ENCODE results near the gene FGF4. TPM values are rescaled to one million over a fixed set of nuclear protein-coding genes. Genes with fewer than 3 reads are reported as not detected.

The FGF4 gene
- total and polyA plus RNA-seq, 2 donors from 2014 or later: not detected

DNA sequence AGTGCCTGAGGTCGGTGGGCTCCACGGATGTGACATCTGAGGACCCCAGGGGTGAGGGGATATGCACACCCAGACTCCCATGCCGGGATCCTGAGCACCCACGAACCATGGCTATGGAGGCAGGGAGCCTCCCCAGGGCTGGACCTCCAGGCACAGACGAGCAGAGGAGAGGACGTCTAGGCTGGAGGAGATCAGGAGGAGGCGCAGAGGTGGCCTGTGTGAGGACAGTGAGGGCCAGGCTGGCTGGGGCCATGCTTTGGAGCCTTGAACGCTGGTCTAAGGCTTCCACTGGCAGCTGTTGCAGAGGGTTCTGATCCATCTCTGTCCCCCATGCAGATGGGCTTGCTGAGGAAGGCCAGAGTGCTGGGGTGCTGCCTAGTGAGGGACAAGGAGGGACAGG lies 29.0 kb downstream of the FGF4 start:
- TF ChIP-seq, protein P1, sequence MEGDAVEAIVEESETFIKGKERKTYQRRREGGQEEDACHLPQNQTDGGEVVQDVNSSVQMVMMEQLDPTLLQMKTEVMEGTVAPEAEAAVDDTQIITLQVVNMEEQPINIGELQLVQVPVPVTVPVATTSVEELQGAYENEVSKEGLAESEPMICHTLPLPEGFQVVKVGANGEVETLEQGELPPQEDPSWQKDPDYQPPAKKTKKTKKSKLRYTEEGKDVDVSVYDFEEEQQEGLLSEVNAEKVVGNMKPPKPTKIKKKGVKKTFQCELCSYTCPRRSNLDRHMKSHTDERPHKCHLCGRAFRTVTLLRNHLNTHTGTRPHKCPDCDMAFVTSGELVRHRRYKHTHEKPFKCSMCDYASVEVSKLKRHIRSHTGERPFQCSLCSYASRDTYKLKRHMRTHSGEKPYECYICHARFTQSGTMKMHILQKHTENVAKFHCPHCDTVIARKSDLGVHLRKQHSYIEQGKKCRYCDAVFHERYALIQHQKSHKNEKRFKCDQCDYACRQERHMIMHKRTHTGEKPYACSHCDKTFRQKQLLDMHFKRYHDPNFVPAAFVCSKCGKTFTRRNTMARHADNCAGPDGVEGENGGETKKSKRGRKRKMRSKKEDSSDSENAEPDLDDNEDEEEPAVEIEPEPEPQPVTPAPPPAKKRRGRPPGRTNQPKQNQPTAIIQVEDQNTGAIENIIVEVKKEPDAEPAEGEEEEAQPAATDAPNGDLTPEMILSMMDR (IDR thresholded peaks at IDR 0.05; ENCODE audit: borderline replicate concordance, extremely low read depth, insufficient read depth): no peak
- H3K9ac ChIP-seq (ENCODE audit: low read length in 3 of 3): no peak overlapping the region
- H3K27ac ChIP-seq (ENCODE audit: low read depth in 2 of 2, low read length in 2 of 2): no peak overlapping the region
- no peak overlapping the region for H3K4me3 ChIP-seq (ENCODE audit: low read length in 3 of 3)
- FAIRE-seq (no peak), DNase-seq (no peak)
- no peaks in the 10 kb centered on the region for H3K4me1 ChIP-seq (ENCODE audit: control insufficient read depth in 2 of 3, insufficient read depth in 2 of 3, low read depth in 1 of 3, low read length in 3 of 3)
- no peaks in the 10 kb centered on the region for H3K9me3 ChIP-seq (ENCODE audit: control insufficient read depth in 2 of 3, insufficient read depth in 1 of 3, low read length in 3 of 3)
- no peaks in the 10 kb centered on the region for H3K36me3 ChIP-seq (ENCODE audit: control insufficient read depth in 2 of 3, insufficient read depth in 3 of 3, low read length in 3 of 3)
- intact Hi-C loops (cut with DNase I): no loop called here
- H3K27me3 ChIP-seq (ENCODE audit: control insufficient read depth, insufficient read depth, low read length): no peaks in the 10 kb centered on the region

DNA sequence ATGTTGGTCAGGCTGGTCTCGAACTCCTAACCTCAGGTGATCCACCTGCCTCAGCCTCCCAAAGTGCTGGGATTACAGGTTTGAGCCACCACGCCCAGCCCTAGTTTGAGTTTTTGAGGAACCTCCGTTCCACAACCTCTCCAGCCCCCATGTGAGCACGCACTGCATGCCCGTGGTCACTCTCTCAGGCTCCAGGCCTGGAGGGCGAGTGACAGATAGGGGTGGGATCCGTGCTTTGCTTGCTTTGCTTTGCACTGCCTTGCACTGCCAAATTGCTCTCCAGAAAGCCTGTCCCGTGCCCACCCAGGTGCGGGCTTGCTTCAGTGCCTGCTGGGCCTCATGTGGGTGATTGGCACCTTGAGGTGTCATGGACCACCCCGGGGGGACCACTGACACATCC lies 29.9 kb downstream of the FGF4 start:
- FAIRE-seq (no peak), DNase-seq (no peak)
- TF ChIP-seq, protein P1 (IDR thresholded peaks at IDR 0.05; ENCODE audit: borderline replicate concordance, extremely low read depth, insufficient read depth): no peak
- intact Hi-C loops (cut with DNase I): no loop called here
- H3K27me3 ChIP-seq (ENCODE audit: control insufficient read depth, insufficient read depth, low read length): no peaks in the 10 kb centered on the region
- no peaks in the 10 kb centered on the region for H3K4me1 ChIP-seq (ENCODE audit: control insufficient read depth in 2 of 3, insufficient read depth in 2 of 3, low read depth in 1 of 3, low read length in 3 of 3)
- no peaks in the 10 kb centered on the region for H3K36me3 ChIP-seq (ENCODE audit: control insufficient read depth in 2 of 3, insufficient read depth in 3 of 3, low read length in 3 of 3)
- no peak overlapping the region for H3K9ac ChIP-seq (ENCODE audit: low read length in 3 of 3)
- H3K9me3 ChIP-seq (ENCODE audit: control insufficient read depth in 2 of 3, insufficient read depth in 1 of 3, low read length in 3 of 3): no peaks in the 10 kb centered on the region
- no peak overlapping the region for H3K4me3 ChIP-seq (ENCODE audit: low read length in 3 of 3)
- H3K27ac ChIP-seq (ENCODE audit: low read depth in 2 of 2, low read length in 2 of 2): no peak overlapping the region

DNA sequence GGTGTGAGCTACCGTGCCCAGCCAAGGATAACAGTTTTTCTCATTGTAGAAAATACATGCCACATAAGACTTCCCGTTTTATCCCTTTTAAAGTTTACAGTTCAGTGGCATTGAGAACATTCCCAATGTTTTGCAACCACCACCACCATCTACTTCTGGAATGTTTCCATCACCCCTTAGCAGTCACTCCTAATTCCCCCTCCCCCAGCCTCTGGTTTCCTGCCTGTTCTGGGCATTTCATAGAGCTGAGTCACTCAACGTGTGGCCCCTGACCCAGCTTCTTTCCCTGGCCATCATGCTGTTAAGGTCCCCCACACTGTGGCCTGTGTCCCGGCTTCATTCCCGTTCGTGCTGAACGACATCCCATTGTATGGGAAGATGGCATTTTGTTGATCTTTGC lies 30.7 kb downstream of the FGF4 start:
- TF ChIP-seq, protein P1 (IDR thresholded peaks at IDR 0.05; ENCODE audit: borderline replicate concordance, extremely low read depth, insufficient read depth): no peak
- Histone ChIP-seq H3K36me3 (ENCODE audit: control insufficient read depth in 2 of 3, insufficient read depth in 3 of 3, low read length in 3 of 3) (no peaks in the 10 kb centered on the region), H3K4me3 (ENCODE audit: low read length in 3 of 3) (no peak overlapping the region), H3K27me3 (ENCODE audit: control insufficient read depth, insufficient read depth, low read length) (no peaks in the 10 kb centered on the region), H3K9ac (ENCODE audit: low read length in 3 of 3) (no peak overlapping the region), H3K27ac (ENCODE audit: low read depth in 2 of 2, low read length in 2 of 2) (no peak overlapping the region), H3K9me3 (ENCODE audit: control insufficient read depth in 2 of 3, insufficient read depth in 1 of 3, low read length in 3 of 3) (no peaks in the 10 kb centered on the region), H3K4me1 (ENCODE audit: control insufficient read depth in 2 of 3, insufficient read depth in 2 of 3, low read depth in 1 of 3, low read length in 3 of 3) (no peaks in the 10 kb centered on the region)
- intact Hi-C loops (cut with DNase I): no loop called here
- DNase-seq (peak in 2 of 5 donors; percentile 26 to 47), FAIRE-seq (no peak)

DNA sequence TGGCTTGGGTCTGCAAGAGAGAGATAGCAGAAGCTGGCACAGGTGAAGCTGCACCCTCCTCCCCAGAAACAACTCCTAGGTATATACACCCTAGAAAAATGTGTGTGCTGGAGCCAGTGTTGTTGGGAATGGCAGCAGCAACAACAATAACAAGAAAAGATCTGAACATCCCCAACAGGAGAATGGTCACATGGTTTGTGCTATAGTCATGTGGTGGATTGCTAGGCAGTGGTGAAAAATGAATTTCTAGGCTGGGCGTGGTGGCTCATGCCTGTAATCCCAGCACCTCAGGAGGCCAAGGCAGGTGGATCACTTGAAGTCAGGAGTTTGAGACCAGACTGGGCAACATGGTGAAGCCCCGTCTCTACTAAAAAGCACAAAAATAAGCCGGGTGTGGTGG lies 40.3 kb downstream of the FGF4 start:
- Histone ChIP-seq H3K27me3 (ENCODE audit: control insufficient read depth, insufficient read depth, low read length) (no peaks in the 10 kb centered on the region), H3K4me1 (ENCODE audit: control insufficient read depth in 2 of 3, insufficient read depth in 2 of 3, low read depth in 1 of 3, low read length in 3 of 3) (no peaks in the 10 kb centered on the region), H3K4me3 (ENCODE audit: low read length in 3 of 3) (no peak overlapping the region), H3K27ac (ENCODE audit: low read depth in 2 of 2, low read length in 2 of 2) (no peak overlapping the region), H3K36me3 (ENCODE audit: control insufficient read depth in 2 of 3, insufficient read depth in 3 of 3, low read length in 3 of 3) (no peaks in the 10 kb centered on the region), H3K9ac (ENCODE audit: low read length in 3 of 3) (no peak overlapping the region), H3K9me3 (ENCODE audit: control insufficient read depth in 2 of 3, insufficient read depth in 1 of 3, low read length in 3 of 3) (peaks cover 0 to 19% (median 0%) of the 10 kb centered on the region in 3 donors)
- intact Hi-C loops (cut with DNase I): no loop called here
- FAIRE-seq: no peak
- DNase-seq: no peak
- TF ChIP-seq, protein P1 (IDR thresholded peaks at IDR 0.05; ENCODE audit: borderline replicate concordance, extremely low read depth, insufficient read depth): no peak
